ENCODE data around the gene GALNT17.

The GALNT17 gene

DNA sequence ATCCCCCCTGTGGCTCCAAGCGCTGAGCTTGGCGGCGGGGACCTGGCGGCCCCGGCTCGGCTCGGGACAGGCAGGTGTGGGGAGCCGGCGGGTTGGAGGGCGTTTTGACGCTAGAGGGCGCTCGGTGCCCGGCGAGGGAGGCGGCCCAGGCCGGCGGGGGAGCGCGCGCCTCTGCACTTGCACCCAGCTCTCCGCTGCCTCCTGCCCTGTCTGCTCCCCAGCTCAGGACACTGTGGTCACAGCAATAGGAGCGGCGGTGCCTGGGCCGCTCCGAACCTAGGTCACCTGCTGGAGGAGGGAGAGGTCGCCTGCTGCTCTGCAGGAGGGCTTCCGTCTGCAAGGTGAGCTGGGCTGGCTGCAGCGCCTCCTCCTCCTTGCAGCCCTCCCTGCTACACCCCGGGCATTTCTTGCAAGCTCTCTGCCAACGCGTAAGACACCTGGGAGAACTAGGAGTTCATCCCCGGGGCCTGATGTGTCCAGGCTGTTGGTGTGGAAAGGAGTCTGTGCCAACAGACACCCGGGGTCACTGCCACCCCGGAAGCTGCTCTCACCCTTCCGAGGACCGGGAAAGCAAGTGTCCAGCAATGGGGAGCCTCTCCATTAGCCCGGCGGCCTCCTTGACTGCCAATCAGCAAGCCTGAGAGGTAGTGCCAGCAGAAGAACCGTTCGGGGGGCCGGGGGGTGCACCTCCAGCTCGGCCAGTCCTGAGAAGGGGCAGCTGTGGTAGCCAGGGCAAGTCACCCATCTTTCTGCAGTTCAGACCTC is 620.4 kb downstream of the GALNT17 start:
- DNase-seq (ENCODE audit: low read depth) = no peak

GRCh38 chr7:71753236-71753635 is 621.3 kb downstream of the GALNT17 start:
- no peak for DNase-seq (ENCODE audit: low read depth)

DNA sequence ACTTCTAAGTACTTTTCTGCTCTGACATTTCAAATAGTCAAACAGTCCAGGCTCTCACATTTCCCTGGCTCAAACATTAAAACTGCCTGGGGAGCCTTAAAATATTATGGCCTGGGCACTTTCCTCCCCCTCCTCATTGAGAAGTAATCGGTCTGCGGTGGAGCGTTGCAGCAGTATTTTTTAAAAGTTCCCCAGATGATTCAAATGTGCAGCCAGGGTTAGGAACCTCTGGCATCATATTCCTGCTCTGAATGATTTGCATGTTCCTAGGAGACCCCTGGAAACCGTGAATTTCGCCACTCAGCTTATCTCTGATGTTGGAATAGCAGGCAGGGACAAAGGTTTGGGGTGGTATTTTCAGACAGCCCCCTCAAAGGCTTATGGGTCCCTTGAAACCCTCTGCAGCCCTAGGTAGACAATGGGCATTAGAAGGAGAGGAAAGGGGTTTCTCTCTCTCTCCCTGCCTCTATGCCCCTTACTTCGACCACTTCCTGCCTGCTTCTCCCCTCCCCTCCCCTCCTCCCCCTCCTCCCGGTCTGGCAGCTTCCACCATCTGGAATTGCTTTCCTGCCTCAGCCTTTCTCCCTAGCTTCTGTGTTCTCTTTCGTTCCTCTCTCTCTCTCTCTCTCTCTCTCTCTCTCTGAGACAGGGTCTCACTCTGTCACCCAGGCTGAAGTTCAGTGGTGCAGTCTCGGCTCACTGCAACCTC is 622.2 kb downstream of the GALNT17 start:
- DNase-seq (ENCODE audit: low read depth) = no peak

GRCh38 chr7:71754828-71755227 is 622.9 kb downstream of the GALNT17 start:
- DNase-seq (ENCODE audit: low read depth) = no peak

DNA sequence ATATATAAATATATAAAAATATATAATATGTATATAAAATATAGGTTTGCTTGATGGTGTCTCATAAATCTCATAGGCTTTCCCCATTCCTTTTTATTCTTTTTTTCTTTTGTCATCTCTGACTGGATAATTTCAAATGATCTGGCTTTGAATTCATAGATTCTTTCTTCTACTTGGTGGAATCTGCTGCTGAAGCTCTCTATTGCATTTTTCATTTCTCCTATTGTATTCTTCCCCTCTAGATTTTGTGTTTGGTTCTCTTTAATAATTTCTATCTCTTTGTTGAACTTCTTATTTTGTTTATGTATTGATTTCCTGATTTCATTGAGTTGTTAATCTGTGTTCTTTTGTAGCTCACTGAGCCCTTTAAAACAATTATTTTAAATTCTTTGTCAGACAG is 629.4 kb downstream of the GALNT17 start:
- no peak for DNase-seq (ENCODE audit: low read depth)
